ENCODE measurements around the gene FZR1. TPM values are rescaled to one million over a fixed set of nuclear protein-coding genes. Genes with fewer than 3 reads are reported as not detected.

The FZR1 gene
- total and polyA plus RNA-seq, 9 of the 15 experiments (the other 6 are each of a cell fraction or from before 2014, with no cell fraction given) = 0.18 to 48.0 (median 22.2) TPM

DNA sequence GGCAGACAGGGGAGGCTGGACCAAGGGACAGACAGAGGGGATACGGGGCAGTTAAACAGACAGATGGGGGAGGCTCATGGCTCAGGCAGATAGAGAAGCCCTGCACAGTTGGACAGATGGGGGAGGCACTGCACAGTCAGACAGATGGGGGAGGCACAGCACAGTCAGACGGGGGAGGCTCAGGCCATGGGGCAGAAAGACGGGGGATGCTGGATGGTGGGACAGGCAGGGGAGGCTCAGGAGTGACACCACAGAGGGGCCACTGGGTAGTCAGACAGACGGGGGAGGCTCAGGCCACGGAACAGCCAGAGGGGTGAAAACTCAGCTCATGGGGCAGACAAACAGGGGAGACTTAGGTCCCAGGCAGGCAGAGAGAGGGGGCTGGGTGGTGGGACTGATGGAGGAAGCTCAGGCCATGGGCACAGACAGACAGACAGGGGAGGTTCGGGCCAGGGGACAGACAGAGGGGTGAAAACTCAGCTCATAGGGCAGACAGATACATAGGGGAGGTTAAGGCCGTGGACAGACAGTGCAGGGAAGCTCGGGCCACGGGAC lies 50.4 kb downstream of the FZR1 start:
- Histone ChIP-seq H3K9me1 (ENCODE audit: control insufficient read depth, insufficient read depth, low read length) (peaks cover 7% of the 10 kb centered on the region), H3K9me3 (replicated peaks; ENCODE audit: control insufficient read depth, insufficient read depth, low read depth, low read length) (no peaks in the 10 kb centered on the region), H3K79me2 (ENCODE audit: control insufficient read depth, insufficient read depth, low read length) (peaks cover 45% of the 10 kb centered on the region), H3K27ac (ENCODE audit: extremely low read depth, low read depth, low read length) (peak overlapping the region; percentile 77), H2AFZ (ENCODE audit: low read depth, low read length) (peak overlapping the region; percentile 46; the same call in 1 of the 2 replicates), H3K4me1 (replicated peaks in 1 of 2; ENCODE audit: control insufficient read depth in 2 of 2, insufficient read depth in 2 of 2, low read length in 2 of 2) (peaks cover 21 to 76% of the 10 kb centered on the region in 2 experiments; a peak in 4 of 5 replicates), H3K9ac (ENCODE audit: insufficient read depth in 1 of 2, low read depth in 2 of 2, low read length in 2 of 2) (peak overlapping the region; percentile 81 to 99), H3K27me3 (ENCODE audit: control insufficient read depth in 2 of 2, insufficient read depth in 2 of 2, low read length in 2 of 2) (no peaks in the 10 kb centered on the region), H3K4me2 (ENCODE audit: insufficient read depth, low read length) (peak overlapping the region; percentile 92), H4K20me1 (replicated peaks; ENCODE audit: control insufficient read depth, insufficient read depth, low read length) (peaks cover 9% of the 10 kb centered on the region), H3K4me3 (peak overlapping the region; percentile 93), H3K36me3 (ENCODE audit: control insufficient read depth, insufficient read depth, low read length) (peaks cover 22% of the 10 kb centered on the region)
- WGBS (ENCODE audit: insufficient coverage, low coverage, missing lambda C conversion rate) = 7% methylated on average over 9 of the region's 9 CpGs
- no peak for ATAC-seq
- intact Hi-C loops (cut with micrococcal nuclease) (loop anchor here (2.0 kb wide), 1 partner anchor 16 kb away; the partner anchor contains the start of gene HMG20B), in situ Hi-C loops (cut with MboI) (no loop called here)
- FAIRE-seq = no peak
- CTCF ChIA-PET (ENCODE audit: low intra/inter-chr PET ratio) = no interaction called here
- BruUV-seq (replicated peaks) = no TSS peak
- POLR2A ChIA-PET = interaction anchor here (0.5 to 1.9 kb wide), 12 partner anchors 8 to 308 kb away, joined by 3 to 9 read pairs (median 3); partner anchors contain the start of gene TEKTIP1
- DNase-seq (ENCODE audit: extremely low read depth in 1 of 4, low spot score in 3 of 4) = peak in 2 of 4 experiments; percentile 44 to 56
- TF ChIP-seq, protein P1, sequence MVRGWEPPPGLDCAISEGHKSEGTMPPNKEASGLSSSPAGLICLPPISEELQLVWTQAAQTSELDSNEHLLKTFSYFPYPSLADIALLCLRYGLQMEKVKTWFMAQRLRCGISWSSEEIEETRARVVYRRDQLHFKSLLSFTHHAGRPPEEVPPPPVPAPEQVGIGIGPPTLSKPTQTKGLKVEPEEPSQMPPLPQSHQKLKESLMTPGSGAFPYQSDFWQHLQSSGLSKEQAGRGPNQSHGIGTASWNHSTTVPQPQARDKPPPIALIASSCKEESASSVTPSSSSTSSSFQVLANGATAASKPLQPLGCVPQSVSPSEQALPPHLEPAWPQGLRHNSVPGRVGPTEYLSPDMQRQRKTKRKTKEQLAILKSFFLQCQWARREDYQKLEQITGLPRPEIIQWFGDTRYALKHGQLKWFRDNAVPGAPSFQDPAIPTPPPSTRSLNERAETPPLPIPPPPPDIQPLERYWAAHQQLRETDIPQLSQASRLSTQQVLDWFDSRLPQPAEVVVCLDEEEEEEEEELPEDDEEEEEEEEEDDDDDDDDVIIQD (CRISPR knock-in tag; IDR thresholded peaks at IDR 0.05) = no peak
- TF ChIP-seq SRSF9 (IDR thresholded peaks at IDR 0.05; ENCODE audit: borderline replicate concordance, low read depth, low read length) = no peak
- TF ChIP-seq RAD21 (CRISPR knock-in tag; conservative IDR thresholded peaks at IDR 0.05 in 1 of 2, IDR thresholded peaks at IDR 0.05 in 1 of 2) = no peak
- TF ChIP-seq, protein P2, sequence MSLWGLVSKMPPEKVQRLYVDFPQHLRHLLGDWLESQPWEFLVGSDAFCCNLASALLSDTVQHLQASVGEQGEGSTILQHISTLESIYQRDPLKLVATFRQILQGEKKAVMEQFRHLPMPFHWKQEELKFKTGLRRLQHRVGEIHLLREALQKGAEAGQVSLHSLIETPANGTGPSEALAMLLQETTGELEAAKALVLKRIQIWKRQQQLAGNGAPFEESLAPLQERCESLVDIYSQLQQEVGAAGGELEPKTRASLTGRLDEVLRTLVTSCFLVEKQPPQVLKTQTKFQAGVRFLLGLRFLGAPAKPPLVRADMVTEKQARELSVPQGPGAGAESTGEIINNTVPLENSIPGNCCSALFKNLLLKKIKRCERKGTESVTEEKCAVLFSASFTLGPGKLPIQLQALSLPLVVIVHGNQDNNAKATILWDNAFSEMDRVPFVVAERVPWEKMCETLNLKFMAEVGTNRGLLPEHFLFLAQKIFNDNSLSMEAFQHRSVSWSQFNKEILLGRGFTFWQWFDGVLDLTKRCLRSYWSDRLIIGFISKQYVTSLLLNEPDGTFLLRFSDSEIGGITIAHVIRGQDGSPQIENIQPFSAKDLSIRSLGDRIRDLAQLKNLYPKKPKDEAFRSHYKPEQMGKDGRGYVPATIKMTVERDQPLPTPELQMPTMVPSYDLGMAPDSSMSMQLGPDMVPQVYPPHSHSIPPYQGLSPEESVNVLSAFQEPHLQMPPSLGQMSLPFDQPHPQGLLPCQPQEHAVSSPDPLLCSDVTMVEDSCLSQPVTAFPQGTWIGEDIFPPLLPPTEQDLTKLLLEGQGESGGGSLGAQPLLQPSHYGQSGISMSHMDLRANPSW (CRISPR knock-in tag; IDR thresholded peaks at IDR 0.05) = no peak
- TF ChIP-seq MCM7 (IDR thresholded peaks at IDR 0.05) = no peak
- no peak for TF ChIP-seq ZNF253 (CRISPR knock-in tag; conservative IDR thresholded peaks at IDR 0.05)
- TF ChIP-seq ZFP36 (IDR thresholded peaks at IDR 0.05; ENCODE audit: low read depth, low read length, partially characterized antibody) = peak; percentile 98
- no peak for TF ChIP-seq HNRNPH1 (optimal IDR thresholded peaks at IDR 0.05; ENCODE audit: low read depth, low read length)
- no peak for TF ChIP-seq NBN (IDR thresholded peaks at IDR 0.05; ENCODE audit: low read depth)
- TF ChIP-seq, protein P3, sequence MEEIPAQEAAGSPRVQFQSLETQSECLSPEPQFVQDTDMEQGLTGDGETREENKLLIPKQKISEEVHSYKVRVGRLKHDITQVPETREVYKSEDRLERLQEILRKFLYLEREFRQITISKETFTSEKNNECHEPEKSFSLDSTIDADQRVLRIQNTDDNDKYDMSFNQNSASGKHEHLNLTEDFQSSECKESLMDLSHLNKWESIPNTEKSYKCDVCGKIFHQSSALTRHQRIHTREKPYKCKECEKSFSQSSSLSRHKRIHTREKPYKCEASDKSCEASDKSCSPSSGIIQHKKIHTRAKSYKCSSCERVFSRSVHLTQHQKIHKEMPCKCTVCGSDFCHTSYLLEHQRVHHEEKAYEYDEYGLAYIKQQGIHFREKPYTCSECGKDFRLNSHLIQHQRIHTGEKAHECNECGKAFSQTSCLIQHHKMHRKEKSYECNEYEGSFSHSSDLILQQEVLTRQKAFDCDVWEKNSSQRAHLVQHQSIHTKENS (CRISPR knock-in tag; IDR thresholded peaks at IDR 0.05) = no peak
- no peak for TF ChIP-seq HMGN3 (IDR thresholded peaks at IDR 0.05; ENCODE audit: borderline replicate concordance, extremely low read depth, insufficient read length, low read depth, low read length)
- no peak for TF ChIP-seq MYNN (IDR thresholded peaks at IDR 0.05)
- no peak for TF ChIP-seq MYNN (CRISPR knock-in tag; IDR thresholded peaks at IDR 0.05)
- TF ChIP-seq NR3C1 (CRISPR knock-in tag; IDR thresholded peaks at IDR 0.05) = 0 out of 2 replicates have a peak, but pooled peaks have one; percentile 7
- TF ChIP-seq ETV6 (IDR thresholded peaks at IDR 0.05; ENCODE audit: borderline replicate concordance in 1 of 2, low read depth in 2 of 2, low read length in 1 of 2) = no peak
- no peak for TF ChIP-seq ETV6 (CRISPR knock-in tag; IDR thresholded peaks at IDR 0.05; ENCODE audit: borderline replicate concordance)
- TF ChIP-seq NFIC (IDR thresholded peaks at IDR 0.05) = no peak; the same call in 1 of the 2 replicates
- TF ChIP-seq ZNF408 (CRISPR knock-in tag; IDR thresholded peaks at IDR 0.05; ENCODE audit: low read depth) = no peak
